ENCODE results near the gene RBPJ.

The RBPJ gene

GRCh38 chr4:26367811-26368210 lies 47.0 kb downstream of the RBPJ start:
- no peak overlapping the region for H2BK12ac ChIP-seq (ENCODE audit: low read length in 2 of 2)
- H2AFZ ChIP-seq (ENCODE audit: low read depth, low read length), result no peak overlapping the region
- no peak for DNase-seq
- H2BK120ac ChIP-seq (ENCODE audit: low read depth, low read length), result no peak overlapping the region
- no peaks in the 10 kb centered on the region for H3K9me3 ChIP-seq (ENCODE audit: control insufficient read depth, low read length)
- WGBS, result no CpG with 5 or more reads among the region's 1 CpG
- no peak overlapping the region for H3K4me2 ChIP-seq (ENCODE audit: low read length, poor library complexity, severe bottlenecking)
- H2BK5ac ChIP-seq (ENCODE audit: low read depth, low read length, poor library complexity, severe bottlenecking), result no peak overlapping the region
- H3K23ac ChIP-seq (ENCODE audit: low read length in 2 of 2), result no peak overlapping the region
- no peak overlapping the region for H3K14ac ChIP-seq (ENCODE audit: low read length in 2 of 2)
- H2BK15ac ChIP-seq (ENCODE audit: low read depth, poor library complexity, severe bottlenecking), result no peak overlapping the region
- H3K36me3 ChIP-seq (ENCODE audit: control insufficient read depth in 1 of 2, insufficient read depth in 2 of 2, low read depth in 1 of 2, low read length in 2 of 2), result peaks cover 0 to 72% of the 10 kb centered on the region in 2 experiments
- no peaks in the 10 kb centered on the region for H3K27me3 ChIP-seq (ENCODE audit: control insufficient read depth in 1 of 2, insufficient read depth in 1 of 2, low read length in 2 of 2)
- H4K8ac ChIP-seq (ENCODE audit: low read length), result no peak overlapping the region
- peaks cover 3% of the 10 kb centered on the region for H3K4me1 ChIP-seq (ENCODE audit: control insufficient read depth, insufficient read depth, low read depth, low read length)
- H2AK5ac ChIP-seq (ENCODE audit: low read length, severe bottlenecking), result no peak overlapping the region
- no peak overlapping the region for H3K4me3 ChIP-seq (ENCODE audit: insufficient read depth in 1 of 2, low read depth in 1 of 2, low read length in 2 of 2)
- H3K27ac ChIP-seq (ENCODE audit: low read length, poor library complexity, severe bottlenecking), result no peak overlapping the region
- H4K91ac ChIP-seq (ENCODE audit: low read length), result no peak overlapping the region
- H3K4ac ChIP-seq (ENCODE audit: low read depth in 1 of 2, low read length in 2 of 2), result no peak overlapping the region
- no peak overlapping the region for H3K18ac ChIP-seq (ENCODE audit: low read depth in 1 of 2, low read length in 2 of 2)
- H3K79me1 ChIP-seq (replicated peaks; ENCODE audit: low read length, poor library complexity, severe bottlenecking), result peaks cover 12% of the 10 kb centered on the region
- H3K9ac ChIP-seq (ENCODE audit: low read length), result peak overlapping the region; percentile 31

DNA sequence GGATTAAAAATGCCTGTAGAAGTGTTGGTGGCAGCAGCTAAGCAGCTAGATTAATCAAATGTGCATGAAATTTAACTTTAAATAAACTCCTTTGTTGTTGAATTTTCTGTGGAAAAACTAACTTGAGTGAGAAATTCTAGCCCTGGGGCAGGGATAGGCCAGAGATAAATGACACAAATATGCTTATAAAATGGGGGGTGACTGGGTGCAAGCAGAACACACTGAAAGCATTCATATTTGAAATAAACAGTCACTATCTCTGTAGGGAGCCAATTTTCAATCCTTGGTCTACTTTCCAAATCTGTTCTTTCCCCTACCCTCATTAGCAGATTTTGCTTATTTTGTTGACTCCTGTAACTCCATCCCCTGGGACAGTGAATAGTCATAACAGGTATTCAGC lies 47.9 kb downstream of the RBPJ start:
- H3K4ac ChIP-seq (ENCODE audit: low read depth in 1 of 2, low read length in 2 of 2), result no peak overlapping the region
- no peak overlapping the region for H4K8ac ChIP-seq (ENCODE audit: low read length)
- H3K79me1 ChIP-seq (replicated peaks; ENCODE audit: low read length, poor library complexity, severe bottlenecking), result peaks cover 10% of the 10 kb centered on the region
- H3K27me3 ChIP-seq (ENCODE audit: control insufficient read depth in 1 of 2, insufficient read depth in 1 of 2, low read length in 2 of 2), result no peaks in the 10 kb centered on the region
- H4K91ac ChIP-seq (ENCODE audit: low read length), result no peak overlapping the region
- H3K9me3 ChIP-seq (ENCODE audit: control insufficient read depth, low read length), result no peaks in the 10 kb centered on the region
- no peak overlapping the region for H3K4me2 ChIP-seq (ENCODE audit: low read length, poor library complexity, severe bottlenecking)
- H3K9ac ChIP-seq (ENCODE audit: low read length), result peak overlapping the region; percentile 31
- H3K27ac ChIP-seq (ENCODE audit: low read length, poor library complexity, severe bottlenecking), result no peak overlapping the region
- no peak overlapping the region for H2AK5ac ChIP-seq (ENCODE audit: low read length, severe bottlenecking)
- DNase-seq, result no peak
- no peak overlapping the region for H3K23ac ChIP-seq (ENCODE audit: low read length in 2 of 2)
- H2BK15ac ChIP-seq (ENCODE audit: low read depth, poor library complexity, severe bottlenecking), result no peak overlapping the region
- H2BK12ac ChIP-seq (ENCODE audit: low read length in 2 of 2), result no peak overlapping the region
- no peak overlapping the region for H2BK120ac ChIP-seq (ENCODE audit: low read depth, low read length)
- peaks cover 2% of the 10 kb centered on the region for H3K4me1 ChIP-seq (ENCODE audit: control insufficient read depth, insufficient read depth, low read depth, low read length)
- H3K36me3 ChIP-seq (ENCODE audit: control insufficient read depth in 1 of 2, insufficient read depth in 2 of 2, low read depth in 1 of 2, low read length in 2 of 2), result peaks cover 0 to 79% of the 10 kb centered on the region in 2 experiments
- no peak overlapping the region for H3K14ac ChIP-seq (ENCODE audit: low read length in 2 of 2)
- no peak overlapping the region for H3K18ac ChIP-seq (ENCODE audit: low read depth in 1 of 2, low read length in 2 of 2)
- no peak overlapping the region for H2BK5ac ChIP-seq (ENCODE audit: low read depth, low read length, poor library complexity, severe bottlenecking)
- no peak overlapping the region for H3K4me3 ChIP-seq (ENCODE audit: insufficient read depth in 1 of 2, low read depth in 1 of 2, low read length in 2 of 2)
- H2AFZ ChIP-seq (ENCODE audit: low read depth, low read length), result no peak overlapping the region

GRCh38 chr4:26369132-26369531 lies 48.3 kb downstream of the RBPJ start:
- peak overlapping the region; percentile 31 for H3K9ac ChIP-seq (ENCODE audit: low read length)
- H3K4ac ChIP-seq (ENCODE audit: low read depth in 1 of 2, low read length in 2 of 2), result no peak overlapping the region
- no peak overlapping the region for H3K27ac ChIP-seq (ENCODE audit: low read length, poor library complexity, severe bottlenecking)
- H2BK15ac ChIP-seq (ENCODE audit: low read depth, poor library complexity, severe bottlenecking), result no peak overlapping the region
- H4K91ac ChIP-seq (ENCODE audit: low read length), result no peak overlapping the region
- H2AFZ ChIP-seq (ENCODE audit: low read depth, low read length), result no peak overlapping the region
- no peak overlapping the region for H3K14ac ChIP-seq (ENCODE audit: low read length in 2 of 2)
- H3K4me3 ChIP-seq (ENCODE audit: insufficient read depth in 1 of 2, low read depth in 1 of 2, low read length in 2 of 2), result no peak overlapping the region
- WGBS, result 100% methylated on average over 2 of the region's 2 CpGs
- H2BK5ac ChIP-seq (ENCODE audit: low read depth, low read length, poor library complexity, severe bottlenecking), result no peak overlapping the region
- H3K23ac ChIP-seq (ENCODE audit: low read length in 2 of 2), result no peak overlapping the region
- no peak overlapping the region for H2BK12ac ChIP-seq (ENCODE audit: low read length in 2 of 2)
- no peak overlapping the region for H2AK5ac ChIP-seq (ENCODE audit: low read length, severe bottlenecking)
- H3K79me1 ChIP-seq (replicated peaks; ENCODE audit: low read length, poor library complexity, severe bottlenecking), result peaks cover 10% of the 10 kb centered on the region
- no peak overlapping the region for H3K4me2 ChIP-seq (ENCODE audit: low read length, poor library complexity, severe bottlenecking)
- H3K27me3 ChIP-seq (ENCODE audit: control insufficient read depth in 1 of 2, insufficient read depth in 1 of 2, low read length in 2 of 2), result no peaks in the 10 kb centered on the region
- H3K18ac ChIP-seq (ENCODE audit: low read depth in 1 of 2, low read length in 2 of 2), result no peak overlapping the region
- no peak overlapping the region for H2BK120ac ChIP-seq (ENCODE audit: low read depth, low read length)
- no peaks in the 10 kb centered on the region for H3K9me3 ChIP-seq (ENCODE audit: control insufficient read depth, low read length)
- H3K4me1 ChIP-seq (ENCODE audit: control insufficient read depth, insufficient read depth, low read depth, low read length), result peaks cover 2% of the 10 kb centered on the region
- DNase-seq, result no peak
- no peak overlapping the region for H4K8ac ChIP-seq (ENCODE audit: low read length)
- H3K36me3 ChIP-seq (ENCODE audit: control insufficient read depth in 1 of 2, insufficient read depth in 2 of 2, low read depth in 1 of 2, low read length in 2 of 2), result peaks cover 0 to 81% of the 10 kb centered on the region in 2 experiments

DNA sequence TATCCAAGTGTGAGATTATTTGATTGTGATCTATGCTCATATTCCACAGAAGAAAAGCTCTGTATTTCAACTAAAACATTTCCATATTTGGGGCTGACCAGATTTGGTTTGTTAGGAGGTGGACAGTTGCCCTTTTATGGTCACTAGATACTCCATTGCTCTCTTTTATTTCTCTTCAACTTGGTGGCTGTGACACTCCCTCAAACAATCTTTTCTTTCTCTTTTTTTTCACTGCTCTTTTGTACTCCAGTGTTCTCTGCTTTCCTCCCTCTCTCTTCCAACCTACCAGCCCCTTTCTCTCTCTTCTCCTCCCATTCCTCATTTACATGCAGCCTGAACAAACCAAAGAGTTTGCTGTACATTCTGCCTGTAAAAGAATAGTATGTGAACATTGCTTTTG lies 48.8 kb downstream of the RBPJ start:
- no peak overlapping the region for H3K27ac ChIP-seq (ENCODE audit: low read length, poor library complexity, severe bottlenecking)
- no peak overlapping the region for H4K8ac ChIP-seq (ENCODE audit: low read length)
- H2BK15ac ChIP-seq (ENCODE audit: low read depth, poor library complexity, severe bottlenecking), result no peak overlapping the region
- no peak overlapping the region for H3K4me2 ChIP-seq (ENCODE audit: low read length, poor library complexity, severe bottlenecking)
- no peak overlapping the region for H4K91ac ChIP-seq (ENCODE audit: low read length)
- H3K4me1 ChIP-seq (ENCODE audit: control insufficient read depth, insufficient read depth, low read depth, low read length), result peaks cover 2% of the 10 kb centered on the region
- H2AK5ac ChIP-seq (ENCODE audit: low read length, severe bottlenecking), result no peak overlapping the region
- H2BK120ac ChIP-seq (ENCODE audit: low read depth, low read length), result no peak overlapping the region
- peaks cover 11% of the 10 kb centered on the region for H3K79me1 ChIP-seq (replicated peaks; ENCODE audit: low read length, poor library complexity, severe bottlenecking)
- no peak overlapping the region for H3K4me3 ChIP-seq (ENCODE audit: insufficient read depth in 1 of 2, low read depth in 1 of 2, low read length in 2 of 2)
- no peak overlapping the region for H3K18ac ChIP-seq (ENCODE audit: low read depth in 1 of 2, low read length in 2 of 2)
- H3K14ac ChIP-seq (ENCODE audit: low read length in 2 of 2), result no peak overlapping the region
- H3K9me3 ChIP-seq (ENCODE audit: control insufficient read depth, low read length), result no peaks in the 10 kb centered on the region
- peak overlapping the region; percentile 31 for H3K9ac ChIP-seq (ENCODE audit: low read length)
- no peak overlapping the region for H2BK12ac ChIP-seq (ENCODE audit: low read length in 2 of 2)
- H3K4ac ChIP-seq (ENCODE audit: low read depth in 1 of 2, low read length in 2 of 2), result no peak overlapping the region
- H3K23ac ChIP-seq (ENCODE audit: low read length in 2 of 2), result no peak overlapping the region
- H2BK5ac ChIP-seq (ENCODE audit: low read depth, low read length, poor library complexity, severe bottlenecking), result no peak overlapping the region
- H2AFZ ChIP-seq (ENCODE audit: low read depth, low read length), result no peak overlapping the region
- no peaks in the 10 kb centered on the region for H3K27me3 ChIP-seq (ENCODE audit: control insufficient read depth in 1 of 2, insufficient read depth in 1 of 2, low read length in 2 of 2)
- H3K36me3 ChIP-seq (ENCODE audit: control insufficient read depth in 1 of 2, insufficient read depth in 2 of 2, low read depth in 1 of 2, low read length in 2 of 2), result peaks cover 0 to 85% of the 10 kb centered on the region in 2 experiments
- DNase-seq, result no peak
